Fibroblast of skin of left quadriceps (primary cell): Measurements from ENCODE around the gene IREB2.
"Not testable (repeated sequence)": the region's sequence is repeated elsewhere in the genome, so short reads cannot be mapped to it uniquely, and the experiment has no call there.

Experiments used
- DNase-seq, 2 experiments: peaks; one replicate each; pipeline ENCODE4 v3.0.0-alpha.2; 2013; ENCODE audit warnings: low read depth in 2 of 2

IREB2 gene

DNA sequence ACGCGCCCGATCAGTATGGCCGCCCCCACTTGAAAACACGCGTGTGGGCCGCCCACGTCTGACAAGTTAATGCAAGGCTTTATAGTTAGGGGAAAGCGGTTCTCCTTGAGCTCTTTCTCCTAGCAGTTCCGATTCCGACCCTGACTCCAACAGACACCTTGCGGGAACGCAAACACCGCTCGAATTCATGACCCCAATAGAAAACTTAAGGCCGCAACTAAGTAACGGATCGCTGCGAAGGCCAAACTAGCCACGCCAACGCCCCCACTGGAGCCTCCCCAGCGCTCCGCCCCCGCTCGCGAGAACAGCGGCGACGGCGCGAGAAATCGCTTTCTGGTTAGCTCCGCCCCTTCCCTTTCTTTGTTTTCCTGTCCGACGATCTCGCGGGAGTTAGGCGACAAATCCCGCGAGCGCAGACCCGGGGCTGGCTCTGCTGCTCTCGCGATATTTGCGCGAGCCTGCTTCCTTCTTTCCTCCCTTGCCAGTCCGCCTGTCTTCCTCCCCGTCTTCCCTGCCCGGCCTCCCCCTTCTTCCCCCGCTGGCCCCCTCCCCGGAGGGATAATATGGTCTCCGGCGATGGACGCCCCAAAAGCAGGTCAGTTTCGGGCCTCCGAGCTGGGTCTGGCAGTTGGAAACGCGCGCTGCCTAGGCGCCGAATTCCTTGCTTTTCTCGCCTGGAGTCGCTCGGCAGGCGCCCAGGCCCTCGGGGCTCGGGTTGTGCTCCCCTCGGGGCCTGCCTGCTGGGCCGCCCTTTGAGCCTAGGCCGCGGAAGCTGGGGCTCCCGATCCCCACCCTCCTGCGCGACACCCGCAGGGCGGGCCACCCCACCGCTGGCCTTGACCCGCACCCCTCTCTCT, at the start of gene IREB2:
TSS of gene IREB2 (plus strand) at position 455 of the 857 bp plus-strand sequence. CDS start at position 577, 122 bp downstream.
- peak; percentile 98 for DNase-seq

- DNase-seq: no peak
Measured at GRCh38 chr15:78388865-78389264, 49.2 kb upstream of the IREB2 start.

- DNase-seq: peak in 1 of 2 experiments; percentile 29
Measured at GRCh38 chr15:78389322-78389721, 48.7 kb upstream of the IREB2 start.

DNA sequence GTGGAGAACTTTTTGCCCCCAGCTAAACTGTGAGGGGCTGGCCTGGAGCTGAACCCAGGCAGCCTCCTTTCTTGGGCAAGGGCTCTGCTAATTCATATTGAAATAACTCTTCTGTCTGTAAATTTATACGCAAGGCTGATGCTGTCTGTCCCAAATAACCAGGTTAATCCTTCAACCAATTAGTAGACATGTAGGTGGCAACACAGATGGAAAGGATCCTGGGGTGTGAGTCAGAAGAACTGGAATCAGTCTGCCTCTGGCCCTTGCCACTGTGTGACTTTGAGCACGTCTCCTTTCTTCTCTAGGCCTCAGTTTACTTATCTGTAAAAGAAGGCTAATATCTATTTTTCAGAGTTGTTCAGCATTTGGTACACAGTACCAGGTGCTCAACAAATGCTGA, 48.3 kb upstream of the IREB2 start:
- DNase-seq: no peak

DNA sequence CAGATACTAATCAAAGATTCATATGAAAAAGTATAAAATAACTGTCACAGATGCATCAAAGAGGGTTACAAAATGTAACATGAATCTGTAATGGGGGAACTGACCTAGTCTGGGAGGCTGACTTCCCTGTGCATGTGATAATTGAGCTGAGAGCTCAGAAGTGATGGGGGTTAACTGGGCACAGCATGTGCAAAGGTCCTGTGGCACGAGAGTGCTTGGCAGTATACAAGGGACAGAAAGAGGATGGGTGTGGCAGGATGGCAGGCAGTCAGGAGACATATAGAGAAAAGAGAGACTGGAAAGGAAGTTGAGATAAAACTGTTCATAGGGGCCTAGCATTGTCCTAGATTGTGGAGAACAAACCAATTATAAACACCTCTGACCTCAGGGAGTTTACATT, 47.8 kb upstream of the IREB2 start:
- no peak for DNase-seq

GRCh38 chr15:78390826-78391225, 47.2 kb upstream of the IREB2 start:
- DNase-seq: peak in 1 of 2 experiments; percentile 40

GRCh38 chr15:78391781-78392180, 46.2 kb upstream of the IREB2 start:
- no peak for DNase-seq

DNA sequence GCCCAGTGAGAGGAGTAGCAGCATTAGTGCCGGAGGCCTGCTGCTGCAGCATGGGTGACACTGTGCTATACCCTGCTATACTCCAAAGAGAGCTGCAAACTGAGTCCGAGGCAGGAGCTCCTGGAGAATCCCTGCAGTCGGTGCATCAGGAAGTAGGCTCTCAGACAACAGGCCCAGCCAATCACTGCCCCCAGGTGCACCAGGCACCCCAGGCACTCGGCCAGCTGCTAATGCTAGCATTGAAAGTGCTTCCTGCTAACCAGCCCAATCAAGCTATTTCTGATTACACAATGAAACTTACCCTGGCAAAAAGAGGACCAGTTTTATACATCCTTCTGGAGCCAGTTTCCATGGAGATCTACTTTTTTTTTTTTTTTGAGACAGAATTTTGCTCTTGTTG, 45.6 kb upstream of the IREB2 start:
- DNase-seq: no peak

DNA sequence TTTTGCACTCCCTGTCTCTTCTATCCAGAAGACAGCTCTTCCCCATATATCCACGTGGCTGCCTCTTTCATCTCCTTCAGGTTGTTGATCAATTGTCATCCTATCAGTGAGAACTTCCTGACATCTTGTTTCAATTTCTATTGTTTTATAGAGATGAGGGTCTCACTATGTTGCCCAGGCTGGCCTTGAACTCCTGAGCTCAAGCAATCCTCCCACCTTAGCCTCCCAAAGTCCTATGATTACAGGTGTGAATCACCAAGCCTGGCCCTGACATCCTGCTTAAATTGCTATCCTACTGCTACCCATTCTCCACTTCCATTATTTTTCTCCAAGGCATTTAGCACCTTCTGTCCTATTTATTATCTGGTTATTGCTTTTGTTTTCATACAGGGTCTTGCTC, 44.9 kb upstream of the IREB2 start:
- DNase-seq: no peak

- no peak for DNase-seq
Measured at GRCh38 chr15:78394026-78394425, 44.0 kb upstream of the IREB2 start.

DNA sequence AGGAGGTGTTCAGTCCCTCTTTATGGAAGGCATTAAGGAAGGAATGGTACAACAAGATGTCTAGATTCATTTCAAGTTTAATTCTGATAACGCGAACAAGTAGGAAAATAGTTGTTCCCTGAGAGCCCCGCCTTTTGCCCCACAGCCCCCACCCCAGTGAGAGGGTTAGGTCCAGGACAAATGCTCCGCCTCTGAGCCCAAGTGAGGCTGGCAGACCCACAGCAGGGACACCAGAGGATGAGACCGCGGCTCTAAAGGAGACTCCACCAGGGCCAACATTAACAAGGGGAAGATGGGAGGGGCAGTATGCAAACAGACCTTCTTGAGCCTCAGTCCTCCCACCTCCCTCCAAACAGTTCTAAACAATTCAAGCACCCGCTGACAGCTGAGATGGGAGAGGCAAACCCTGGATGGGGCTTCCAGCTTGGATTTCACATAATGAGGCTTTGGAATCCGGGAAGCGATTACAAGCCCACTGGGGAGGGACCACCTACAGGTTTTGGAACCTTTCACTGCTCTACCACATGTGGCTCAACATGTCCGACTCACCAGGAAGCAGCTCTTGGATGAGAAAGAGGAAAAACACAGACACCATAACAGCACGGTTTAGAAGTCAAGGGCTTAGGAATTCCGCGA, 42.9 kb upstream of the IREB2 start:
- no peak for DNase-seq

DNA sequence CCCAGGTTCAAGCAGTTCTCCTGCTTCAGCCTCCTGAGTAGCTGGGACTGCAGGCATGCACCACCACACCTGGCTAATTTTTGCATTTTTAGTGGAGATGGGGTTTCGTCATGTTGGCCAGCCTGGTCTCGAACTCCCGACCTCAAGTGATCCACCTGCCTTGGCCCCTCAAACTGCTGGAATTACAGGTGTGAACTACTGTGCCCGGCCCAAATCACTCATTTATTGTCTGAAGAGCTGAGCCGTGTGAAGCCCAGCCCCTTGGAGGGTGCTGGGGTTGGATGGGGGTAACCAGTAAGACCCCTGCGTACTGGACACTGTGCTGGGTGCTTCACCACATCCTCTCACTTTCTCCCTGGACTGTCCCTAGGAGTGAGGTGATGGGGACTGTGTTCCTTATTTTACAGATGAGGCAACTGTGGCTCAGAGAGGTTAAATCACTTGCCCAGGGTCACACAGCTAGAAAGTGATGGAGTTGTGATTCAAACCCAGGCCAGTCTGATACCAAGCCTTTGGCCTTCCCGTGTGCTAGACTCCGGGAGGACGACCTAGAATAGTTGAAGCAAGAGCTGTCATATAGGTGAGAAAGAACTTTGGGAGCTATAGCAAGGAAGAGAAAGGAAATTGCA, 41.7 kb upstream of the IREB2 start:
- no peak for DNase-seq

DNA sequence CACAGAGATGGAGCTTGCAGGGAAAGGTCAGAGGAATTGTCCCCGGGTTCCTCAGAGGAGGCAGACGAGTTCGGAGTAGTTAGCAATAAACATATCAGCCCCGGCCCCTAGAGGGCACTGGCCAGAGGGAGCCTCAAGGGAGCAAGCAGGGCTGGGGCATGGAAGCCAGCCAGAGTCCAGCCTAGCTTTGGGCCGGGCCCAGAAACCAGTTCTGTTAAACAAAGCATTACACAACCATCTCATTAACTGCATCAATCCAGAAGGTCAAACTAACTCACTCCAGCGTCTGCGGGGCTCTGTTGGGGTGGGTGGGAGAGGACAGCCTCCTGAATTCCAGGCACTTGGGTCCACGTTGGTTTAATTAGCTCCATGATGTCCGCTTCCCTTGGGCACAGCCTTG, 41.0 kb upstream of the IREB2 start:
- no peak for DNase-seq

DNA sequence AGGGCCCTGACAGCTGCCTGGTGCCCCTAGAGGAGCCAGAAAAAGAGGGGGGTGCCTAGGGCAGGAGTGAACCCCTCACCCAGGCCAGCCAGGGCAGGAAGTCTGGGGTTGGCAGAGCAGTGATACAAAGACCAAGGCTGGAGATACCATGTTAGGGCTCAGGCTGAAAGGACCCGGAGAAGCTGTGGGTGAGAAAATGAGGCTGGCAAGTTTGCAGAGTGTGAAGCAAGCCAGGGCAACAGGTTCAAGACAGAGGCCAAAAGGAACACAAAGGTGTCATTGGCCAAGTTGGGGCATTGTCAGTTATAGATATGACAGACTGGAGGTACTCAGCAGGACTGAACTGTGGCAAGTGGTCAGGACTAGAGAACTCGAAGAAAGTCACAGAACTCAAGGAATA, 40.6 kb upstream of the IREB2 start:
- DNase-seq: no peak

GRCh38 chr15:78398076-78398825, 39.8 kb upstream of the IREB2 start:
- no peak for DNase-seq

DNA sequence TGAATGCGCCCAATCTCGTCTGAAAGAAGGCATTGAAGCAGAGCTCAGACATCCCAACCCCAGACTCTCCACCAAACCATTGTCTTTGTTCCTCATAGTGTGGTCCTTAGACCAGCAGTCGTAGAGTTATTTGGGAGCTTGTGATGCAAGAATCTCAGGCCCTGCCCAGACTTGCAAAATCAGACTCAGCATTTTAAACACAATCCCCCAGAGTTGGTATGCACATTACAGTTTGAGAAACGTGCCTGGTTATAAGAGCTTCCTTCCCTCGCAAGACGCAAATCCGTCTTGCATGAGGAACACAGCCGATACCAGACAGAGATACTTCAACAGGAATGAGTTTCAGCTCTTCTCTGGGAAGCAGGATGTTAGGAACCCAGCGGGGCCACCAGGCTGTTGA, 38.9 kb upstream of the IREB2 start:
- DNase-seq: no peak

GRCh38 chr15:78402061-78402610, 35.9 kb upstream of the IREB2 start:
- DNase-seq: no peak

DNA sequence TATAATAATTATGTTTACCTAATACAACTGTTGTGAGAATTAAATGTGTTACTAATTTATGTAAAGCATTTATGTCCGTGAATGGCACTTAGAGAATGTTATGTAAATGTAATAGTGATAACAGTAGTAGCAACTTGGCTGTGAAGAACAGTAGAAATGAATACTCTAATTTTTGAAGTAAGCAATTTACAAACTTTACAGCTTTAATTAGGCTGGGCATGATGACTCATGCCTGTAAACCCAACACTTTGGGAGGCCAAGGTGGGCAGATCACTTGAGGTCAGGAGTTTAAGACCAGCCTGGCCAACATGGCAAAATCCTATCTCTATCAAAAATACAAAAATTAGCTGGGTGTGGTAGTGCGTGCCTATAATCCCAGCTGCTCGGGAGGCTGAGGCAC, 33.9 kb upstream of the IREB2 start:
- DNase-seq: no peak

DNA sequence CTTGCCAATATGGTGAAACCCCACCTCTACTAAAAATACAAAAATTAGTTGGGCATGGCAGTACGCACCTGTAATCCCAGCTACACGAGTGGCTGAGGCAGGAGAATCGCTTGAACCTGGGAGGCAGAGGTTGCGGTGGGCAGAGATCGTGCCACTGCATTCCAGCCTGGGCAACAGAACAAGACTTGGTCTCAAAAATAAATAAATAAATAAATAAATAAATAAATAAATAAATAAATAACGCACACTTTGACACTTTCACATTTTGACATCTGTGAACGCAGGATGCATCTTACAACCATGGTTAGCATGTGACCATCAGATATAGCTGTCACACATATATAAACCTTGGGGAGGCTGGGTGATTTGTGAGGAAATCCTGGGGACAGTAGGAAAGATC, 33.2 kb upstream of the IREB2 start:
- not testable (repeated sequence) for DNase-seq

DNA sequence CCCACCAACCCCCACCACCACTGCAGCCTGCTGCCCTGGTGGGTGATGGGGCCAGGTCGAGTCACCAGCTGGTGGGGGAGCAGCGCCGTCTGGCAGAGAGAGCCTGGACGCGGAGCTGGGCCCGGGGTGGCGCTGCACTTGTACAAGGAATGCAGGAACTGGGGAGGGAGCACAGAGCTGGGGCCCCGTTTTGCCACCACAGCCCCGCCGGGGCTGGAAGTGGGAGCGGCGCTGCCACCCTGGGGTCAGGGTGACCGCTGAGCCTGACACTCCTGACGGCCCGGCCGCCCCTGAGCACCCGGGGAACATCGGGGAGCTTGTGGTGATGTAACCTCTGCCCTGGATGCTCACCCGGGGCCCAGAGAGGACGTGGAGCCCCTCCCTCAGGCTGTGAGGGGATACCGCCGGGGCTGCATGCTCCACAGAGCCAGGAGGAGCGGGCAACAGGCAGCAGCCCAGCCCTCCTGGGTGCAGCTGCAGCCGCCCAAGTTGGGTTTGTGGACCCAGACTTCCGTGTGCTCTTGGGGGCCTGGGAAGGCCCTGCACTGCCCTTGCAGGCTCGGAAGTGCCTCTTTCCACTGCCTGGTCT, 32.6 kb upstream of the IREB2 start:
- DNase-seq: no peak

GRCh38 chr15:78406016-78406585, 31.9 kb upstream of the IREB2 start:
- DNase-seq: no peak
